Endodermal cell (in vitro differentiated cells): Measurements from ENCODE around the gene ARHGEF10L. TPM values are rescaled to one million over a fixed set of nuclear protein-coding genes. Genes with fewer than 3 reads are reported as not detected.

Source experiments
- DNase-seq: peaks from one replicate; pipeline ENCODE4 v3.0.0-alpha.2; 2017
- H3K27ac ChIP-seq: 2 replicates; pipeline ENCODE4 v1.5.1; 2013; ENCODE audit warnings: mild to moderate bottlenecking, low read depth, low read length, moderate library complexity
- H3K27me3 ChIP-seq: 2 replicates; pipeline ENCODE4 v1.6.1; 2013; ENCODE audit warnings: mild to moderate bottlenecking, low read length, moderate library complexity; ENCODE audit not compliant: insufficient read depth, control insufficient read depth, poor library complexity, severe bottlenecking
- H3K36me3 ChIP-seq: 2 replicates; pipeline ENCODE4 v1.7.0; 2013; ENCODE audit warnings: mild to moderate bottlenecking, low read length, moderate library complexity; ENCODE audit not compliant: control insufficient read depth, insufficient read depth
- H3K4me1 ChIP-seq: one replicate; pipeline ENCODE4 v1.7.0; 2013; ENCODE audit warnings: low read length; ENCODE audit not compliant: control insufficient read depth, insufficient read depth
- H3K4me3 ChIP-seq: 2 replicates; pipeline ENCODE4 v1.5.1; 2013; ENCODE audit warnings: mild to moderate bottlenecking, low read length, moderate library complexity
- H3K9ac ChIP-seq: 2 replicates; pipeline ENCODE4 v1.6.1; 2013; ENCODE audit warnings: mild to moderate bottlenecking, low read length, moderate library complexity; ENCODE audit not compliant: poor library complexity, severe bottlenecking; ENCODE audit errors: extremely low read depth
- H3K9me3 ChIP-seq: 2 replicates; pipeline ENCODE4 v1.6.1; 2013; ENCODE audit warnings: mild to moderate bottlenecking, low read length, moderate library complexity; ENCODE audit not compliant: control insufficient read depth
- H3K27ac Mint-ChIP-seq: 2 replicates; pipeline ENCODE4 v1.8.0; 2020; ENCODE audit warnings: mixed read lengths
- H3K27me3 Mint-ChIP-seq: 2 replicates; pipeline ENCODE4 v1.8.0; 2021; ENCODE audit warnings: mild to moderate bottlenecking, mixed read lengths; ENCODE audit not compliant: insufficient read depth
- H3K36me3 Mint-ChIP-seq: 2 replicates; pipeline ENCODE4 v1.8.0; 2020; ENCODE audit warnings: low read depth, mixed read lengths
- H3K4me1 Mint-ChIP-seq: 2 replicates; pipeline ENCODE4 v1.8.0; 2020; ENCODE audit warnings: mixed read lengths
- H3K4me3 Mint-ChIP-seq: 2 replicates; pipeline ENCODE4 v1.8.0; 2020; ENCODE audit warnings: mild to moderate bottlenecking, moderate library complexity, mixed read lengths
- H3K9me3 Mint-ChIP-seq: 2 replicates; pipeline ENCODE4 v1.8.0; 2020; ENCODE audit warnings: mild to moderate bottlenecking, mixed read lengths
- CTCF ChIP-seq: fragments of 200-600 bp; sonication (generic); conservative IDR thresholded peaks from 2 replicates; pipeline ENCODE4 v1.5.0; 2021; ENCODE audit warnings: antibody characterized with exemption, mild to moderate bottlenecking
- WGBS, 2 experiments: methylation state at CpG; one replicate each; pipeline versions ENCODE4 v1.1.5 to v1.1.7; 2013; ENCODE audit warnings: missing lambda C conversion rate in 2 of 2, mixed read lengths in 1 of 2; ENCODE audit not compliant: insufficient coverage in 1 of 2, insufficient read length in 1 of 2; 5-methylcytosine and 5-hydroxymethylcytosine counted together
- total RNA-seq, 2 donors: library from RNA; stranded (reverse); fragmentation: NEBNext Ultra II Directional in 1 of 2; extraction: Animal tissue kit (Norgen Biotek cat#: 25700) in 1 of 2; gene quantifications; 2 replicates in 1 of 2; 3 replicates in 1 of 2; pipeline ENCODE4 v1.2.1, GENCODE V29; 2021

Gene ARHGEF10L
- total RNA-seq, 2 donors from 2014 or later, result 5.2 to 10.5 TPM

GRCh38 chr1:17535300-17535936, 4.1 kb upstream of the ARHGEF10L start:
- Mint-ChIP-seq H3K27me3 (peaks cover 87% of the 10 kb centered on the region), H3K27ac (no peak overlapping the region)
- H3K27ac ChIP-seq, result no peak overlapping the region

GRCh38 chr1:17538010-17538409, 1.5 kb upstream of the ARHGEF10L start:
- no peak overlapping the region for H3K4me3 ChIP-seq
- DNase-seq, result no peak
- no peaks in the 10 kb centered on the region for H3K36me3 ChIP-seq
- peak overlapping the region; percentile 96 for H3K27ac ChIP-seq
- Mint-ChIP-seq H3K36me3 (no peaks in the 10 kb centered on the region), H3K27me3 (peaks cover 92% of the 10 kb centered on the region), H3K9me3 (peaks cover 3% of the 10 kb centered on the region), H3K27ac (no peak overlapping the region), H3K4me1 (peaks cover 10% of the 10 kb centered on the region), H3K4me3 (no peak overlapping the region)
- WGBS, 2 experiments, result 76 to 84% methylated on average over 7 of the region's 7 CpGs
- H3K9me3 ChIP-seq, result no peaks in the 10 kb centered on the region
- H3K9ac ChIP-seq, result no peak overlapping the region
- H3K4me1 ChIP-seq, result peaks cover 3% of the 10 kb centered on the region
- peaks cover 79% of the 10 kb centered on the region for H3K27me3 ChIP-seq
- TF ChIP-seq CTCF, result no peak

More at GRCh38 chr1:17535300-17535936, 4.1 kb upstream of the ARHGEF10L start:
- H3K36me3 ChIP-seq, result no peaks in the 10 kb centered on the region
- TF ChIP-seq CTCF, result no peak
- no peaks in the 10 kb centered on the region for H3K9me3 ChIP-seq
- no peak overlapping the region for H3K9ac ChIP-seq
- DNase-seq, result no peak
- H3K4me3 Mint-ChIP-seq, result no peak overlapping the region
- H3K9me3 Mint-ChIP-seq, result peaks cover 3% of the 10 kb centered on the region
- no peaks in the 10 kb centered on the region for H3K36me3 Mint-ChIP-seq
- peaks cover 3% of the 10 kb centered on the region for H3K4me1 ChIP-seq
- 89 to 90% methylated on average over 5 to 8 of the region's 8 CpGs for WGBS, 2 experiments
- no peak overlapping the region for H3K4me3 ChIP-seq
- peaks cover 10% of the 10 kb centered on the region for H3K4me1 Mint-ChIP-seq
- peaks cover 60% of the 10 kb centered on the region for H3K27me3 ChIP-seq

- Mint-ChIP-seq H3K36me3 (no peaks in the 10 kb centered on the region), H3K4me3 (peak overlapping the region; percentile 64)
- H3K27ac ChIP-seq, result peak overlapping the region; percentile 96
Observed at GRCh38 chr1:17538428-17539117, 925 bp upstream of the ARHGEF10L start.

More at GRCh38 chr1:17538428-17539117, 925 bp upstream of the ARHGEF10L start:
- peaks cover 90% of the 10 kb centered on the region for H3K27me3 Mint-ChIP-seq
- Histone ChIP-seq H3K4me3 (peak overlapping the region; percentile 45), H3K4me1 (peaks cover 3% of the 10 kb centered on the region), H3K36me3 (no peaks in the 10 kb centered on the region), H3K27me3 (peaks cover 76% of the 10 kb centered on the region), H3K9ac (no peak overlapping the region), H3K9me3 (no peaks in the 10 kb centered on the region)
- peaks cover 10% of the 10 kb centered on the region for H3K4me1 Mint-ChIP-seq
- TF ChIP-seq CTCF, result no peak
- peak; percentile 93 for DNase-seq
- 19 to 24% methylated on average over 7 to 13 of the region's 13 CpGs for WGBS, 2 experiments
- peak overlapping the region; percentile 83 for H3K27ac Mint-ChIP-seq
- peaks cover 3% of the 10 kb centered on the region for H3K9me3 Mint-ChIP-seq
